GM12865 (cell line): Measurements from ENCODE around the gene RAVER1.

Source experiments
- DNase-seq: peaks from one replicate; pipeline ENCODE4 v3.0.0; 2010; ENCODE audit warnings: low read depth
- H3K4me3 ChIP-seq: 2 replicates; pipeline ENCODE4 v1.5.1; 2011; ENCODE audit warnings: mild to moderate bottlenecking, low read depth, low read length, control low read depth
- CTCF ChIP-seq: IDR thresholded peaks from 2 replicates; pipeline ENCODE4 v1.5.1; 2011; ENCODE audit warnings: low read length, control low read depth, low read depth, inconsistent platforms; ENCODE audit not compliant: insufficient read depth; ENCODE audit errors: missing control alignments

Gene RAVER1

GRCh38 chr19:10270180-10270615, 63.1 kb downstream of the RAVER1 start:
- TF ChIP-seq CTCF = no peak
- peak overlapping the region; percentile 69 for H3K4me3 ChIP-seq
- DNase-seq = peak; percentile 89

- H3K4me3 ChIP-seq = peak overlapping the region; percentile 69
- DNase-seq = peak; percentile 92
- TF ChIP-seq CTCF = peak; percentile 92
These were observed 63.8 kb downstream of the RAVER1 start for GRCh38 chr19:10269333-10270179.

- no peak overlapping the region for H3K4me3 ChIP-seq
- no peak for TF ChIP-seq CTCF
These were observed 65.3 kb downstream of the RAVER1 start for GRCh38 chr19:10268071-10268470.

GRCh38 chr19:10266706-10267105, 66.6 kb downstream of the RAVER1 start:
- no peak for TF ChIP-seq CTCF
- no peak for DNase-seq
- no peak overlapping the region for H3K4me3 ChIP-seq

More at GRCh38 chr19:10268071-10268470, 65.3 kb downstream of the RAVER1 start:
- DNase-seq = no peak
